ENCODE results near the gene VSTM5. TPM values are rescaled to one million over a fixed set of nuclear protein-coding genes. Genes with fewer than 3 reads are reported as not detected.

The VSTM5 gene
- polyA plus RNA-seq, 1 of the 3 experiments (the other 2 are of a cell fraction): 0.12 TPM

DNA sequence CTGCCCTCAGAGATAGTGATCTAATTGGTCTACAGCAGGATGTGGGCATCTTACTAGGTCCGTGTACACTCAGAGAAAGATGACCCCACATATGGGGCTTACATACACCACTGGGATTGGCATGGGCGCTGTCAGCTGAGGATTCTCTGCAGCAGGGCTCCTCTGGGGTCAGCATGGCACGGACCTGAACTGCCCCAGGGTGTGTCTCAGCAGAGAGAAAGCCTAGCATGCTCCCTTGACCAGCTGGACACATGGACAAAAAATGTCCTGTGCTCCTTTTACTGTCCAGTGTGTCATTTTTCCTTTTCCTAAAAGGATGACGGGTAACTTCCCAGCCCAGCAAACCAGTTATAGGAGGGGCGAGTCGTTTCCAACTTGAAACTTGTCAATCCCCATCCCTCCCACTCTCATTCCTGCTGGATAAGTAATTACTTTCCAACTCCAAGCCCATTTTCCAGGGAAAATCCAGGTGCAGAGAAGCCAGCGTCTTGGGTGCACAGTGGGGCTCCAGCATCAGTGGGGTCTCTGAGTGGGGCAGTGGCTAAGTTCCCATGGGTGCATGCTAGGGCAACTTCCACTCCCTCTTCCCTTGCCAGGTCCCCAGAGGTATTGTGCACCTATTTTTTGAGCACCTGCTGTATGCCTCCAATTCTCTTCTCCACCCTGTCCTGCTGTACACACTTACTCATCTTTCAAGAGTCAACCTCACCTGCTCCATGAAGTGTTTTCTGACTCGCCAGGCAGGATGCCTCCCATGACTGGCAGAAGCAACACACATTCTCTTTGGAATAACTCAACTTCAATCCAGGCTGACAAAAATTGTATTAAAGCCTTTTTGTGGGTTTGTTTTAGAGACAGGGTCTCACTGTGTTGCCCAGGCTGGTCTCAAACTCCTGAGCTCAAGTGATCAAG lies 5.0 kb downstream of the VSTM5 start:
- TF ChIP-seq FOXM1 (IDR thresholded peaks at IDR 0.05; ENCODE audit: low read depth) (no peak), TAF1 (IDR thresholded peaks at IDR 0.05; ENCODE audit: borderline replicate concordance, low read depth, low read length) (no peak), NFIC (IDR thresholded peaks at IDR 0.05; ENCODE audit: borderline replicate concordance) (no peak), EP300 (IDR thresholded peaks at IDR 0.05; ENCODE audit: borderline replicate concordance in 1 of 2, low read depth in 1 of 2, low read length in 1 of 2) (no peak), FOXJ3 (CRISPR knock-in tag; IDR thresholded peaks at IDR 0.05) (no peak), EZH2phosphoT487 (IDR thresholded peaks at IDR 0.05; ENCODE audit: borderline replicate concordance, low read depth) (no peak), SMC3 (IDR thresholded peaks at IDR 0.05; ENCODE audit: low read depth, low read length) (no peak), YY1 (IDR thresholded peaks at IDR 0.05; ENCODE audit: low read depth) (no peak), MXI1 (IDR thresholded peaks at IDR 0.05; ENCODE audit: low read depth, low read length) (no peak), SIN3A (IDR thresholded peaks at IDR 0.05; ENCODE audit: borderline replicate concordance, low read depth, low read length) (no peak)
- TF ChIP-seq, protein P1, sequence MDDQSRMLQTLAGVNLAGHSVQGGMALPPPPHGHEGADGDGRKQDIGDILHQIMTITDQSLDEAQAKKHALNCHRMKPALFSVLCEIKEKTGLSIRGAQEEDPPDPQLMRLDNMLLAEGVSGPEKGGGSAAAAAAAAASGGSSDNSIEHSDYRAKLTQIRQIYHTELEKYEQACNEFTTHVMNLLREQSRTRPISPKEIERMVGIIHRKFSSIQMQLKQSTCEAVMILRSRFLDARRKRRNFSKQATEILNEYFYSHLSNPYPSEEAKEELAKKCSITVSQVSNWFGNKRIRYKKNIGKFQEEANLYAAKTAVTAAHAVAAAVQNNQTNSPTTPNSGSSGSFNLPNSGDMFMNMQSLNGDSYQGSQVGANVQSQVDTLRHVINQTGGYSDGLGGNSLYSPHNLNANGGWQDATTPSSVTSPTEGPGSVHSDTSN (IDR thresholded peaks at IDR 0.05): no peak
- TF ChIP-seq, protein P2, sequence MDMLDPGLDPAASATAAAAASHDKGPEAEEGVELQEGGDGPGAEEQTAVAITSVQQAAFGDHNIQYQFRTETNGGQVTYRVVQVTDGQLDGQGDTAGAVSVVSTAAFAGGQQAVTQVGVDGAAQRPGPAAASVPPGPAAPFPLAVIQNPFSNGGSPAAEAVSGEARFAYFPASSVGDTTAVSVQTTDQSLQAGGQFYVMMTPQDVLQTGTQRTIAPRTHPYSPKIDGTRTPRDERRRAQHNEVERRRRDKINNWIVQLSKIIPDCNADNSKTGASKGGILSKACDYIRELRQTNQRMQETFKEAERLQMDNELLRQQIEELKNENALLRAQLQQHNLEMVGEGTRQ (IDR thresholded peaks at IDR 0.05; ENCODE audit: borderline replicate concordance, low read depth, low read length): no peak
- TF ChIP-seq, protein P3, sequence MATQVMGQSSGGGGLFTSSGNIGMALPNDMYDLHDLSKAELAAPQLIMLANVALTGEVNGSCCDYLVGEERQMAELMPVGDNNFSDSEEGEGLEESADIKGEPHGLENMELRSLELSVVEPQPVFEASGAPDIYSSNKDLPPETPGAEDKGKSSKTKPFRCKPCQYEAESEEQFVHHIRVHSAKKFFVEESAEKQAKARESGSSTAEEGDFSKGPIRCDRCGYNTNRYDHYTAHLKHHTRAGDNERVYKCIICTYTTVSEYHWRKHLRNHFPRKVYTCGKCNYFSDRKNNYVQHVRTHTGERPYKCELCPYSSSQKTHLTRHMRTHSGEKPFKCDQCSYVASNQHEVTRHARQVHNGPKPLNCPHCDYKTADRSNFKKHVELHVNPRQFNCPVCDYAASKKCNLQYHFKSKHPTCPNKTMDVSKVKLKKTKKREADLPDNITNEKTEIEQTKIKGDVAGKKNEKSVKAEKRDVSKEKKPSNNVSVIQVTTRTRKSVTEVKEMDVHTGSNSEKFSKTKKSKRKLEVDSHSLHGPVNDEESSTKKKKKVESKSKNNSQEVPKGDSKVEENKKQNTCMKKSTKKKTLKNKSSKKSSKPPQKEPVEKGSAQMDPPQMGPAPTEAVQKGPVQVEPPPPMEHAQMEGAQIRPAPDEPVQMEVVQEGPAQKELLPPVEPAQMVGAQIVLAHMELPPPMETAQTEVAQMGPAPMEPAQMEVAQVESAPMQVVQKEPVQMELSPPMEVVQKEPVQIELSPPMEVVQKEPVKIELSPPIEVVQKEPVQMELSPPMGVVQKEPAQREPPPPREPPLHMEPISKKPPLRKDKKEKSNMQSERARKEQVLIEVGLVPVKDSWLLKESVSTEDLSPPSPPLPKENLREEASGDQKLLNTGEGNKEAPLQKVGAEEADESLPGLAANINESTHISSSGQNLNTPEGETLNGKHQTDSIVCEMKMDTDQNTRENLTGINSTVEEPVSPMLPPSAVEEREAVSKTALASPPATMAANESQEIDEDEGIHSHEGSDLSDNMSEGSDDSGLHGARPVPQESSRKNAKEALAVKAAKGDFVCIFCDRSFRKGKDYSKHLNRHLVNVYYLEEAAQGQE (IDR thresholded peaks at IDR 0.05; ENCODE audit: low read depth, low read length): no peak
- TF ChIP-seq, protein P4, sequence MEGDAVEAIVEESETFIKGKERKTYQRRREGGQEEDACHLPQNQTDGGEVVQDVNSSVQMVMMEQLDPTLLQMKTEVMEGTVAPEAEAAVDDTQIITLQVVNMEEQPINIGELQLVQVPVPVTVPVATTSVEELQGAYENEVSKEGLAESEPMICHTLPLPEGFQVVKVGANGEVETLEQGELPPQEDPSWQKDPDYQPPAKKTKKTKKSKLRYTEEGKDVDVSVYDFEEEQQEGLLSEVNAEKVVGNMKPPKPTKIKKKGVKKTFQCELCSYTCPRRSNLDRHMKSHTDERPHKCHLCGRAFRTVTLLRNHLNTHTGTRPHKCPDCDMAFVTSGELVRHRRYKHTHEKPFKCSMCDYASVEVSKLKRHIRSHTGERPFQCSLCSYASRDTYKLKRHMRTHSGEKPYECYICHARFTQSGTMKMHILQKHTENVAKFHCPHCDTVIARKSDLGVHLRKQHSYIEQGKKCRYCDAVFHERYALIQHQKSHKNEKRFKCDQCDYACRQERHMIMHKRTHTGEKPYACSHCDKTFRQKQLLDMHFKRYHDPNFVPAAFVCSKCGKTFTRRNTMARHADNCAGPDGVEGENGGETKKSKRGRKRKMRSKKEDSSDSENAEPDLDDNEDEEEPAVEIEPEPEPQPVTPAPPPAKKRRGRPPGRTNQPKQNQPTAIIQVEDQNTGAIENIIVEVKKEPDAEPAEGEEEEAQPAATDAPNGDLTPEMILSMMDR (IDR thresholded peaks at IDR 0.05): no peak

More for the DNA sequence above, 5.0 kb downstream of the VSTM5 start:
- Histone ChIP-seq H3K79me2 (ENCODE audit: insufficient read depth) (no peaks in the 10 kb centered on the region), H3K27me3 (ENCODE audit: insufficient read depth) (no peaks in the 10 kb centered on the region), H3K27ac (ENCODE audit: low read depth in 2 of 2, low read length in 1 of 2) (no peak overlapping the region), H2AFZ (ENCODE audit: low read depth) (no peak overlapping the region), H4K20me1 (ENCODE audit: insufficient read depth) (no peaks in the 10 kb centered on the region), H3K9me2 (no peaks in the 10 kb centered on the region), H3K9ac (no peak overlapping the region), H3K4me1 (ENCODE audit: control insufficient read depth in 1 of 2, insufficient read depth in 2 of 2, low read depth in 1 of 2, low read length in 1 of 2) (peaks cover 9% of the 10 kb centered on the region in 2 experiments; a peak in 2 of 4 replicates), H3K4me2 (0 out of 2 replicates have a peak overlapping the region, but pooled peaks have one; percentile 31), H3K36me3 (replicated peaks in 1 of 2; ENCODE audit: control insufficient read depth in 1 of 2, insufficient read depth in 2 of 2, low read length in 1 of 2) (no peaks in the 10 kb centered on the region), H3F3A (replicated peaks; ENCODE audit: insufficient read depth) (peaks cover 3% of the 10 kb centered on the region), H3K9me3 (no peaks in the 10 kb centered on the region), H3K4me3 (ENCODE audit: low read depth in 2 of 2, low read length in 1 of 2) (no peak overlapping the region)
- DNase-seq: peak; percentile 31
- POLR2A ChIA-PET: no interaction called here
- CTCF ChIA-PET: no interaction called here
- 65% methylated on average over 7 of the region's 8 CpGs for WGBS (ENCODE audit: low lambda C conversion rate)

All from SK-N-SH (cell line).